BE2C (cell line): ENCODE measurements around the gene SEPTIN8.

Experiments
- DNase-seq: peaks from one replicate; pipeline ENCODE4 v3.0.0-alpha.2; 2020
- H3K27me3 ChIP-seq: fragments of 250-450 bp; sonication (Bioruptor Pico); 2 replicates; pipeline ENCODE4 v1.5.1; 2020; ENCODE audit warnings: mild to moderate bottlenecking
- H3K36me3 ChIP-seq: fragments of 250-450 bp; sonication (Bioruptor Pico); 2 replicates; pipeline ENCODE4 v1.5.1; 2020; ENCODE audit warnings: mild to moderate bottlenecking
- H3K4me1 ChIP-seq: fragments of 250-450 bp; sonication (Bioruptor Pico); 2 replicates; pipeline ENCODE4 v1.5.1; 2020
- H3K4me3 ChIP-seq: 2 replicates; pipeline ENCODE4 v1.5.1; 2011; ENCODE audit warnings: low read depth, low read length
- H3K9me3 ChIP-seq: fragments of 250-450 bp; sonication (Bioruptor Pico); 2 replicates; pipeline ENCODE4 v1.5.1; 2020
- TF ChIP-seq, protein P1 (sequence below): IDR thresholded peaks from 2 replicates; pipeline ENCODE4 v1.5.1; 2012; ENCODE audit warnings: mild to moderate bottlenecking, low read depth, low read length

The SEPTIN8 gene

GRCh38 chr5:132770476-132771159 lies 6.4 kb downstream of the SEPTIN8 start:
- Histone ChIP-seq H3K27me3 (no peaks in the 10 kb centered on the region), H3K4me1 (peaks cover 19% of the 10 kb centered on the region)

GRCh38 chr5:132768485-132768868 lies 8.6 kb downstream of the SEPTIN8 start:
- Histone ChIP-seq H3K4me3 (no peak overlapping the region), H3K9me3 (no peaks in the 10 kb centered on the region), H3K27me3 (no peaks in the 10 kb centered on the region), H3K36me3 (peaks cover 8% of the 10 kb centered on the region), H3K4me1 (peaks cover 5% of the 10 kb centered on the region; the same call in 1 of the 2 replicates)
- DNase-seq = no peak
- TF ChIP-seq, protein P1, sequence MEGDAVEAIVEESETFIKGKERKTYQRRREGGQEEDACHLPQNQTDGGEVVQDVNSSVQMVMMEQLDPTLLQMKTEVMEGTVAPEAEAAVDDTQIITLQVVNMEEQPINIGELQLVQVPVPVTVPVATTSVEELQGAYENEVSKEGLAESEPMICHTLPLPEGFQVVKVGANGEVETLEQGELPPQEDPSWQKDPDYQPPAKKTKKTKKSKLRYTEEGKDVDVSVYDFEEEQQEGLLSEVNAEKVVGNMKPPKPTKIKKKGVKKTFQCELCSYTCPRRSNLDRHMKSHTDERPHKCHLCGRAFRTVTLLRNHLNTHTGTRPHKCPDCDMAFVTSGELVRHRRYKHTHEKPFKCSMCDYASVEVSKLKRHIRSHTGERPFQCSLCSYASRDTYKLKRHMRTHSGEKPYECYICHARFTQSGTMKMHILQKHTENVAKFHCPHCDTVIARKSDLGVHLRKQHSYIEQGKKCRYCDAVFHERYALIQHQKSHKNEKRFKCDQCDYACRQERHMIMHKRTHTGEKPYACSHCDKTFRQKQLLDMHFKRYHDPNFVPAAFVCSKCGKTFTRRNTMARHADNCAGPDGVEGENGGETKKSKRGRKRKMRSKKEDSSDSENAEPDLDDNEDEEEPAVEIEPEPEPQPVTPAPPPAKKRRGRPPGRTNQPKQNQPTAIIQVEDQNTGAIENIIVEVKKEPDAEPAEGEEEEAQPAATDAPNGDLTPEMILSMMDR = no peak

More at GRCh38 chr5:132770476-132771159, 6.4 kb downstream of the SEPTIN8 start:
- Histone ChIP-seq H3K36me3 (no peaks in the 10 kb centered on the region), H3K9me3 (no peaks in the 10 kb centered on the region), H3K4me3 (no peak overlapping the region)
- TF ChIP-seq, protein P1 = no peak
- no peak for DNase-seq

- peaks cover 8% of the 10 kb centered on the region for H3K36me3 ChIP-seq
- no peaks in the 10 kb centered on the region; the same call in 1 of the 2 replicates for H3K4me1 ChIP-seq
- DNase-seq = no peak
- TF ChIP-seq, protein P1 = no peak
- no peak overlapping the region for H3K4me3 ChIP-seq
- no peaks in the 10 kb centered on the region for H3K27me3 ChIP-seq
- no peaks in the 10 kb centered on the region for H3K9me3 ChIP-seq
Observed at GRCh38 chr5:132767150-132767549, 9.9 kb downstream of the SEPTIN8 start.

DNA sequence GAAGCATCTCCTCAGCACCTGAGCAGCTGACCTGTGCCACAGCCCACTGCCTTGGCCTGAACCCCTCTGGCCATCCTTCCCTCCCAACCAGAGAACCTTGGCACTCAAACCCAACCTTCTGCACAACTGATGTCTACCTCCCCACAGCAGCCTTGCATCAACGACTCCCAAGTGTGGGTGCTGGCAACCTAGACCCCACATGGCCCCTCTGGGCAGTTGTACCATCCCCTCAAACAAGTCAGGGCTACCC lies 10.3 kb downstream of the SEPTIN8 start:
- no peaks in the 10 kb centered on the region for H3K9me3 ChIP-seq

GRCh38 chr5:132766020-132766805 lies 10.8 kb downstream of the SEPTIN8 start:
- TF ChIP-seq, protein P1 = no peak
- no peaks in the 10 kb centered on the region for H3K9me3 ChIP-seq

More for the DNA sequence above, 10.3 kb downstream of the SEPTIN8 start:
- Histone ChIP-seq H3K27me3 (no peaks in the 10 kb centered on the region), H3K36me3 (peaks cover 11% of the 10 kb centered on the region), H3K4me3 (no peak overlapping the region), H3K4me1 (no peaks in the 10 kb centered on the region; the same call in 1 of the 2 replicates)
- TF ChIP-seq, protein P1 = no peak
- no peak for DNase-seq

More at GRCh38 chr5:132766020-132766805, 10.8 kb downstream of the SEPTIN8 start:
- Histone ChIP-seq H3K4me3 (no peak overlapping the region), H3K36me3 (peaks cover 16% of the 10 kb centered on the region), H3K4me1 (no peaks in the 10 kb centered on the region; the same call in 1 of the 2 replicates), H3K27me3 (no peaks in the 10 kb centered on the region)
- no peak for DNase-seq
